ENCODE data around the gene TMEM212. TPM values are rescaled to one million over a fixed set of nuclear protein-coding genes. Genes with fewer than 3 reads are reported as not detected.

Gene TMEM212
- total and polyA plus RNA-seq, 2 donors (not counting 1 experiment from before 2014, with no cell fraction given), result not detected

DNA sequence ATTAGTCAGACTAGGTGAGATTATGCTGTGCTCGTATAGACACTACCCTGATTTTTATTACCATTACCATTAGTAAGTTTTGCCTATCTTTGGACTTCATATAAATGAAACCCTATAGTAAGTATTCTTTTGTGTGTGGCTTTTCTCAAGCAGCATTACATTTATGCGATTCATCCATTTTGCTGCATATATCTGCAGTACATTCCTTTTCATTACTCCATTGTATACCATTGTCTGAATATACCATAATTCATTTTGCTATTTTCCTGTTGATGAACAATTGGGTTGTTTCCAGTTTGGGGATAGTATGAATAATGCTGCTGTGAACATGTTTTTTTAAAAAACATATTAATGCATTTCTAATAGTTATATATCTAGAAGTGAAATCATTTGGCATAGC is 45.3 kb downstream of the TMEM212 start:
- Mint-ChIP-seq H3K9me3 (ENCODE audit: insufficient read depth) (no peaks in the 10 kb centered on the region), H3K27ac (no peak overlapping the region), H3K4me3 (no peak overlapping the region), H3K27me3 (peaks cover 3% of the 10 kb centered on the region), H3K4me1 (no peaks in the 10 kb centered on the region)
- Histone ChIP-seq H3K4me2 (replicated peaks; ENCODE audit: low read depth, low read length, poor library complexity, severe bottlenecking) (no peak overlapping the region), H3K9me3 (ENCODE audit: control extremely low read depth in 1 of 3, control insufficient read depth in 2 of 3, insufficient read depth in 1 of 3, low read length in 2 of 3) (no peaks in the 10 kb centered on the region), H3K9ac (ENCODE audit: low read length) (no peak overlapping the region), H4K20me1 (ENCODE audit: control insufficient read depth, insufficient read depth, low read length, poor library complexity, severe bottlenecking) (no peaks in the 10 kb centered on the region), H3K27ac (ENCODE audit: low read length in 2 of 2) (no peak overlapping the region), H3K27me3 (replicated peaks in 1 of 4; ENCODE audit: control extremely low read depth in 1 of 4, control insufficient read depth in 3 of 4, insufficient read depth in 4 of 4, low read length in 3 of 4) (no peaks in the 10 kb centered on the region), H3K4me1 (ENCODE audit: control insufficient read depth in 2 of 2, insufficient read depth in 2 of 2, low read length in 2 of 2) (no peaks in the 10 kb centered on the region), H3K4me3 (ENCODE audit: control extremely low read depth in 1 of 5, extremely low read depth in 1 of 5, insufficient read depth in 1 of 5, low read depth in 2 of 5, low read length in 4 of 5) (no peak overlapping the region), H2AFZ (ENCODE audit: insufficient read depth, low read depth, low read length, poor library complexity, severe bottlenecking) (no peak overlapping the region), H3K79me2 (ENCODE audit: control insufficient read depth, insufficient read depth, low read length) (no peaks in the 10 kb centered on the region), H3K36me3 (replicated peaks in 1 of 2; ENCODE audit: control extremely low read depth in 1 of 2, control insufficient read depth in 1 of 2, extremely low read depth in 1 of 2, insufficient read depth in 2 of 2, low read length in 1 of 2) (no peaks in the 10 kb centered on the region)
- TF ChIP-seq, protein P1, sequence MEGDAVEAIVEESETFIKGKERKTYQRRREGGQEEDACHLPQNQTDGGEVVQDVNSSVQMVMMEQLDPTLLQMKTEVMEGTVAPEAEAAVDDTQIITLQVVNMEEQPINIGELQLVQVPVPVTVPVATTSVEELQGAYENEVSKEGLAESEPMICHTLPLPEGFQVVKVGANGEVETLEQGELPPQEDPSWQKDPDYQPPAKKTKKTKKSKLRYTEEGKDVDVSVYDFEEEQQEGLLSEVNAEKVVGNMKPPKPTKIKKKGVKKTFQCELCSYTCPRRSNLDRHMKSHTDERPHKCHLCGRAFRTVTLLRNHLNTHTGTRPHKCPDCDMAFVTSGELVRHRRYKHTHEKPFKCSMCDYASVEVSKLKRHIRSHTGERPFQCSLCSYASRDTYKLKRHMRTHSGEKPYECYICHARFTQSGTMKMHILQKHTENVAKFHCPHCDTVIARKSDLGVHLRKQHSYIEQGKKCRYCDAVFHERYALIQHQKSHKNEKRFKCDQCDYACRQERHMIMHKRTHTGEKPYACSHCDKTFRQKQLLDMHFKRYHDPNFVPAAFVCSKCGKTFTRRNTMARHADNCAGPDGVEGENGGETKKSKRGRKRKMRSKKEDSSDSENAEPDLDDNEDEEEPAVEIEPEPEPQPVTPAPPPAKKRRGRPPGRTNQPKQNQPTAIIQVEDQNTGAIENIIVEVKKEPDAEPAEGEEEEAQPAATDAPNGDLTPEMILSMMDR (IDR thresholded peaks at IDR 0.05), result no peak
- no peak for TF ChIP-seq EZH2 (IDR thresholded peaks at IDR 0.05; ENCODE audit: borderline replicate concordance, insufficient read depth, low read depth, low read length, poor library complexity, severe bottlenecking)
- DNase-seq, result no peak
- ATAC-seq (ENCODE audit: low read depth), result no peak
- ChIA-PET CTCF (no interaction called here), POLR2A (no interaction called here)
- no CpG with 5 or more reads among the region's 2 CpGs for WGBS (ENCODE audit: insufficient coverage)
- intact Hi-C loops (cut with micrococcal nuclease), result no loop called here

DNA sequence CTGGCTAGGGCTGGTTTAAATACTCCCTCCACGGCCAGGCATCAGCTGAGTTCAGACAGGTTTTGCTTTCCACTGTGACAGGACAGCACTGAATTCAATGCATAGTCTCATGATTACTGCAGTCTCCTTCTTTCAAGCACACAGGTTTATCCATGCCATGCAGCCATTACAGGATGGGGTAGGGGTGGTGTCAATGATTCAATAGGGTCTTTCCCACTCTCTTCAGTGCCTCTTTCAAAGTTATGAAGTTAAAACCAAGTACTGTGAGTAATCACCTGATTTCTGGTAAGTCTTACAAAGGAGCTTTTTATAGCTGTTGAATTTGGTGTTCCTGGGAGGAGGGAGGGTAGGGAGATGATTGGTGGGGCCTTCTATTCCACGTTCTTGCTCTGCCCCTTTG is 47.2 kb downstream of the TMEM212 start:
- no peak overlapping the region for H2AFZ ChIP-seq (ENCODE audit: insufficient read depth, low read depth, low read length, poor library complexity, severe bottlenecking)
- no peaks in the 10 kb centered on the region for H4K20me1 ChIP-seq (ENCODE audit: control insufficient read depth, insufficient read depth, low read length, poor library complexity, severe bottlenecking)
- no peak for DNase-seq
- CTCF ChIA-PET, result no interaction called here
- ATAC-seq (ENCODE audit: low read depth), result no peak
- Mint-ChIP-seq H3K4me3 (no peak overlapping the region), H3K9me3 (ENCODE audit: insufficient read depth) (no peaks in the 10 kb centered on the region), H3K27ac (no peak overlapping the region), H3K4me1 (no peaks in the 10 kb centered on the region), H3K27me3 (peaks cover 7% of the 10 kb centered on the region)
- no peaks in the 10 kb centered on the region for H3K36me3 ChIP-seq (replicated peaks in 1 of 2; ENCODE audit: control extremely low read depth in 1 of 2, control insufficient read depth in 1 of 2, extremely low read depth in 1 of 2, insufficient read depth in 2 of 2, low read length in 1 of 2)
- H3K9ac ChIP-seq (ENCODE audit: low read length), result no peak overlapping the region
- H3K27ac ChIP-seq (ENCODE audit: low read length in 2 of 2), result no peak overlapping the region
- no peaks in the 10 kb centered on the region for H3K9me3 ChIP-seq (ENCODE audit: control extremely low read depth in 1 of 3, control insufficient read depth in 2 of 3, insufficient read depth in 1 of 3, low read length in 2 of 3)
- no peaks in the 10 kb centered on the region for H3K4me1 ChIP-seq (ENCODE audit: control insufficient read depth in 2 of 2, insufficient read depth in 2 of 2, low read length in 2 of 2)
- H3K27me3 ChIP-seq (replicated peaks in 1 of 4; ENCODE audit: control extremely low read depth in 1 of 4, control insufficient read depth in 3 of 4, insufficient read depth in 4 of 4, low read length in 3 of 4), result no peaks in the 10 kb centered on the region
- H3K4me2 ChIP-seq (replicated peaks; ENCODE audit: low read depth, low read length, poor library complexity, severe bottlenecking), result no peak overlapping the region
- H3K4me3 ChIP-seq (ENCODE audit: control extremely low read depth in 1 of 5, extremely low read depth in 1 of 5, insufficient read depth in 1 of 5, low read depth in 2 of 5, low read length in 4 of 5), result no peak overlapping the region
- intact Hi-C loops (cut with micrococcal nuclease), result no loop called here
- WGBS (ENCODE audit: insufficient coverage), result 80% methylated on average over 1 of the region's 2 CpGs
- no peaks in the 10 kb centered on the region for H3K79me2 ChIP-seq (ENCODE audit: control insufficient read depth, insufficient read depth, low read length)
- TF ChIP-seq, protein P1 (IDR thresholded peaks at IDR 0.05), result no peak
- no peak for TF ChIP-seq EZH2 (IDR thresholded peaks at IDR 0.05; ENCODE audit: borderline replicate concordance, insufficient read depth, low read depth, low read length, poor library complexity, severe bottlenecking)
- POLR2A ChIA-PET, result no interaction called here
